ENCODE results near the gene ATXN2L.

The ATXN2L gene

GRCh38 chr16:28877655-28878000 is 54.8 kb downstream of the ATXN2L start:
- H3K36me3 Mint-ChIP-seq (ENCODE audit: low read depth) = peaks cover 11% of the 10 kb centered on the region
- no peak overlapping the region for H3K27ac Mint-ChIP-seq
- peaks cover 7% of the 10 kb centered on the region for H3K27me3 Mint-ChIP-seq (ENCODE audit: low read depth, poor library complexity)
- no peaks in the 10 kb centered on the region for H3K9me3 Mint-ChIP-seq
- H3K4me1 Mint-ChIP-seq = peaks cover 67% of the 10 kb centered on the region
- H3K4me3 Mint-ChIP-seq = peak overlapping the region; percentile 66
- TF ChIP-seq, protein P1, sequence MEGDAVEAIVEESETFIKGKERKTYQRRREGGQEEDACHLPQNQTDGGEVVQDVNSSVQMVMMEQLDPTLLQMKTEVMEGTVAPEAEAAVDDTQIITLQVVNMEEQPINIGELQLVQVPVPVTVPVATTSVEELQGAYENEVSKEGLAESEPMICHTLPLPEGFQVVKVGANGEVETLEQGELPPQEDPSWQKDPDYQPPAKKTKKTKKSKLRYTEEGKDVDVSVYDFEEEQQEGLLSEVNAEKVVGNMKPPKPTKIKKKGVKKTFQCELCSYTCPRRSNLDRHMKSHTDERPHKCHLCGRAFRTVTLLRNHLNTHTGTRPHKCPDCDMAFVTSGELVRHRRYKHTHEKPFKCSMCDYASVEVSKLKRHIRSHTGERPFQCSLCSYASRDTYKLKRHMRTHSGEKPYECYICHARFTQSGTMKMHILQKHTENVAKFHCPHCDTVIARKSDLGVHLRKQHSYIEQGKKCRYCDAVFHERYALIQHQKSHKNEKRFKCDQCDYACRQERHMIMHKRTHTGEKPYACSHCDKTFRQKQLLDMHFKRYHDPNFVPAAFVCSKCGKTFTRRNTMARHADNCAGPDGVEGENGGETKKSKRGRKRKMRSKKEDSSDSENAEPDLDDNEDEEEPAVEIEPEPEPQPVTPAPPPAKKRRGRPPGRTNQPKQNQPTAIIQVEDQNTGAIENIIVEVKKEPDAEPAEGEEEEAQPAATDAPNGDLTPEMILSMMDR (IDR thresholded peaks at IDR 0.05) = no peak
- DNase-seq = no peak

GRCh38 chr16:28878083-28878926 is 55.5 kb downstream of the ATXN2L start, which contains the start of gene ATP2A1:
ATP2A1 (plus strand) TSS chr16:28878488; CDS start chr16:28878672, 184 bp downstream.
- TF ChIP-seq, protein P1 (IDR thresholded peaks at IDR 0.05) = no peak
- Mint-ChIP-seq H3K4me3 (peak within 1 kb of the TSS; percentile 89), H3K9me3 (no peaks in the 10 kb centered on the region), H3K27me3 (ENCODE audit: low read depth, poor library complexity) (peaks cover 6% of the 10 kb centered on the region), H3K27ac (peak within 1 kb of the TSS; percentile 95), H3K36me3 (ENCODE audit: low read depth) (peaks cover 11% of the 10 kb centered on the region), H3K4me1 (peaks cover 74% of the 10 kb centered on the region)
- no peak for DNase-seq

DNA sequence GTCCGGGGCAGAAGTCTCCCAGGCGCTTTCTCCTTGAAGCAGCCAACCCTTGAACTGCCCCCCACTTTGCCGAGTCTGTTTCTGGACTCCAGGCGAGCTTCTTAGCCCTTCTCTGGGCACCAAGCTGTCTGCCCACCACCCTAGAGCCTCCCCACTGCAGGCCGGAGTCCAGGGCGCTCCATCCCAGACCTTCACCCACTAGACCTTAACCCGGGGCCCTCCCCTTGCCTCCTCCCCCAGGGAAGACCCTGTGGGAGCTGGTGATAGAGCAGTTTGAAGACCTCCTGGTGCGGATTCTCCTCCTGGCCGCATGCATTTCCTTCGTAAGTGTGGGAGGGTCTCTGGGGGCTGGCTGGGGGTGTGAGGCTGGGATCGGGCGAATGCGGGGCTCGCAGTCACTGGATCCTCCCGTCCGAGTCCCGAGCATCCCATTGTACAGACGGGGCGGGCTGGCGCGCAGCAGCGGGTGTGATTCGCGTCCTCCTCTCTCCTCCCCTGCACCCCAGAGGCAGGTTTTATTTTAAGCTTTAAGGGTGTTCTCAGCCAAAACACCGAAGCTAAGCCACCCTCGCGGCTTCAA is 56.6 kb downstream of the ATXN2L start:
- peaks cover 85% of the 10 kb centered on the region for H3K4me1 Mint-ChIP-seq
- H3K36me3 Mint-ChIP-seq (ENCODE audit: low read depth) = peaks cover 5% of the 10 kb centered on the region
- TF ChIP-seq, protein P1 (IDR thresholded peaks at IDR 0.05) = no peak
- peaks cover 12% of the 10 kb centered on the region for H3K27me3 Mint-ChIP-seq (ENCODE audit: low read depth, poor library complexity)
- H3K4me3 Mint-ChIP-seq = peak overlapping the region; percentile 89
- H3K9me3 Mint-ChIP-seq = no peaks in the 10 kb centered on the region
- DNase-seq = no peak
- H3K27ac Mint-ChIP-seq = peak overlapping the region; percentile 68

- no peaks in the 10 kb centered on the region for H3K9me3 Mint-ChIP-seq
- H3K4me3 Mint-ChIP-seq = peak overlapping the region; percentile 89
- H3K36me3 Mint-ChIP-seq (ENCODE audit: low read depth) = peaks cover 2% of the 10 kb centered on the region
- peaks cover 89% of the 10 kb centered on the region for H3K4me1 Mint-ChIP-seq
- DNase-seq = peak; percentile 92
- TF ChIP-seq, protein P1 (IDR thresholded peaks at IDR 0.05) = no peak
- peaks cover 12% of the 10 kb centered on the region for H3K27me3 Mint-ChIP-seq (ENCODE audit: low read depth, poor library complexity)
- H3K27ac Mint-ChIP-seq = peak overlapping the region; percentile 95
Observed at GRCh38 chr16:28879841-28880588, 57.2 kb downstream of the ATXN2L start.

GRCh38 chr16:28880589-28880915 is 57.8 kb downstream of the ATXN2L start:
- no peaks in the 10 kb centered on the region for H3K9me3 Mint-ChIP-seq
- H3K27me3 Mint-ChIP-seq (ENCODE audit: low read depth, poor library complexity) = peaks cover 12% of the 10 kb centered on the region
- TF ChIP-seq, protein P1 (IDR thresholded peaks at IDR 0.05) = no peak
- H3K4me3 Mint-ChIP-seq = peak overlapping the region; percentile 89
- peak overlapping the region; percentile 95 for H3K27ac Mint-ChIP-seq
- H3K4me1 Mint-ChIP-seq = peaks cover 90% of the 10 kb centered on the region
- no peaks in the 10 kb centered on the region for H3K36me3 Mint-ChIP-seq (ENCODE audit: low read depth)
- no peak for DNase-seq

All from nephron progenitor cell (in vitro differentiated cells).